Keratinocyte (primary cell): ENCODE data around the gene RNF212B.

Source experiments
- EZH2 ChIP-seq: IDR thresholded peaks from one replicate; pipeline ENCODE4 v1.6.1; 2012; ENCODE audit warnings: inconsistent platforms, mild to moderate bottlenecking, low read length, moderate library complexity
- TF ChIP-seq, protein P1 (sequence below), 3 experiments: IDR thresholded peaks in 1 of 3; conservative IDR thresholded peaks in 1 of 3; optimal IDR thresholded peaks in 1 of 3; 2 replicates in 2 of 3; 3 replicates in 1 of 3; pipeline versions ENCODE3 to v1.5.1; 2011; ENCODE audit warnings: low read length in 3 of 3, mild to moderate bottlenecking in 3 of 3, moderate library complexity in 2 of 3, control low read depth in 1 of 3, inconsistent platforms in 1 of 3; ENCODE audit not compliant: insufficient read depth in 2 of 3; ENCODE audit errors: extremely low read depth in 1 of 3

DNA sequence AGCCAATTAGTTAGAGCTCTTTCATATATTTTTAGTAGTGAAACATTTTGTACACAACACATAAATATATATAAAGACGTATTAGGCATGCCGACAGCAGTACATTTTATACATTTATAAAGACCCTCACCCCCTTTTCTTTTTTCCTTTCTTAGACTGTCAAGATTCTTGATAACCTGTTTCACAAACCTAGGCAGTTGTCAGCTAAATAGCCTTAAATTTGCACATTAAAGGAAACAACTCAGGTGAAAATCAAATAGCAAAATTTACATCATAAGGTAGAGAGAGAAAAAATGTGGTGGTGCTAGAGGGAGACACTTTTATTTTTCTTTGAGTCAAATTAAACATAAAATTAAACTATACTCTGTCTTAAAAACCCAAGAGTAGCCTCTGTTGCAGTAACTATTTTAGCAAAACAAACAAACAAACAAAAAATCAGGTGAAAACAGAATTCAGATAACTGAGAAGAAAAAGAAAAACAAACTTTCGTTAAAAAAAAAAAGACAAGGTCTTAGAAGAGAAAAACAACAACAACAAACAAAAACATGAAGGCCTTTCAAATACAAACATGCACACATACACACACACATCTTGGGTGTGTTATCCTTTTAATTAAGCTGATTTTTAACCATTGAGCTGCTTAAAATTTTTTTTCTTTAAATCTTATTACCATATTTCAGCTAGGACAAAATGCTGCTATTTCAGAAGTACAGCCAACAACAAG lies 31.2 kb upstream of the RNF212B start:
- TF ChIP-seq, protein P1, sequence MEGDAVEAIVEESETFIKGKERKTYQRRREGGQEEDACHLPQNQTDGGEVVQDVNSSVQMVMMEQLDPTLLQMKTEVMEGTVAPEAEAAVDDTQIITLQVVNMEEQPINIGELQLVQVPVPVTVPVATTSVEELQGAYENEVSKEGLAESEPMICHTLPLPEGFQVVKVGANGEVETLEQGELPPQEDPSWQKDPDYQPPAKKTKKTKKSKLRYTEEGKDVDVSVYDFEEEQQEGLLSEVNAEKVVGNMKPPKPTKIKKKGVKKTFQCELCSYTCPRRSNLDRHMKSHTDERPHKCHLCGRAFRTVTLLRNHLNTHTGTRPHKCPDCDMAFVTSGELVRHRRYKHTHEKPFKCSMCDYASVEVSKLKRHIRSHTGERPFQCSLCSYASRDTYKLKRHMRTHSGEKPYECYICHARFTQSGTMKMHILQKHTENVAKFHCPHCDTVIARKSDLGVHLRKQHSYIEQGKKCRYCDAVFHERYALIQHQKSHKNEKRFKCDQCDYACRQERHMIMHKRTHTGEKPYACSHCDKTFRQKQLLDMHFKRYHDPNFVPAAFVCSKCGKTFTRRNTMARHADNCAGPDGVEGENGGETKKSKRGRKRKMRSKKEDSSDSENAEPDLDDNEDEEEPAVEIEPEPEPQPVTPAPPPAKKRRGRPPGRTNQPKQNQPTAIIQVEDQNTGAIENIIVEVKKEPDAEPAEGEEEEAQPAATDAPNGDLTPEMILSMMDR (optimal IDR thresholded peaks at IDR 0.05 in 1 of 3, IDR thresholded peaks at IDR 0.05 in 1 of 3, conservative IDR thresholded peaks at IDR 0.05 in 1 of 3; ENCODE audit: extremely low read depth in 1 of 3, insufficient read depth in 2 of 3, low read length in 3 of 3) = no peak
- no peak for TF ChIP-seq EZH2
